GM12892 (cell line): ENCODE results near the gene GTF3C2.

Source experiments
- POLR2A ChIP-seq: IDR thresholded peaks from 2 replicates; pipeline ENCODE4 v1.6.1; 2011; ENCODE audit warnings: low read depth, low read length, control low read depth
- TAF1 ChIP-seq: IDR thresholded peaks from 2 replicates; pipeline ENCODE4 v1.6.1; 2011; ENCODE audit warnings: low read depth, mild to moderate bottlenecking, control low read depth, low read length, borderline replicate concordance

DNA sequence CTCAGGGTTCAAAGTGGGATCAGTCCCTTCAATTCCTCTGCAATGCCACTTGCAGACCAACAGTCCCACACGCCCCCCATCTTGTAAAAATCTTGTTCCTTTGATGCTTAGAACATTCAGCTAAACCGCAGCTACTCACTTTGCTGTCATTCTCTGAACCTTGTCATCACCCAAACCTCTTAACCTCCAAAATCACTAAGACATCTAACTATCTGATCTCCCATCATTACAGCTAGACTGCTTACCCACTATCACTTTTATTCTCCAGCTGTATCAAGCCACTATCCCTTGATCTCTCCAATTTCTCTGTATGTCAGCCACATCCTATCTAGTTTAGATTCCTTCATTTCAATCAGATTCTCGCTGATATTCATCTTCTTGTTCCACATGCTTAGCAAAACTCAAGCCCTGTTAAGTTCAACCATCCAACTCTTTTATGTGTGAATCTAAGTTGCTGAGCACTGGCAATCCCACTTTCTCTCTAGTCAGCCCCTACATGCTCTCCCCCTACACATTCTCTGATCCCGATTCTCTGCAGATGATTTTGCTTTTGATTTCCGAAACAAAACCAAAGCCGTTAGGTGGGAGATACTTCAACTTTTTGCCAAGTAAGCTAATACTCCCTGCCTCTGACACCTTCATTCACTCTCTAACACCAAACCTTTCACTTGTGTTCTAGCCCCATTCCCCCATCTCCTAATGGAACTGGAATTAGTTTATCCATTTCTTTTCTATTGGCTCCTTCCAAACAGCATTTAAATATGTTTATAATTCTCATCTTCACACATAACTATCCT lies 4.6 kb downstream of the GTF3C2 start:
- TF ChIP-seq TAF1 (no peak), POLR2A (no peak)
